GM23338 (cell line): ENCODE measurements around the gene OGT. TPM values are rescaled to one million over a fixed set of nuclear protein-coding genes. Genes with fewer than 3 reads are reported as not detected.
"Not testable (repeated sequence)": the region's sequence is repeated elsewhere in the genome, so short reads cannot be mapped to it uniquely, and the experiment has no call there.

Source experiments
- ATAC-seq: fragments of 200-7000 bp; cut with Tn5 transposase; 3 replicates; pipeline ENCODE4 v1.9.1; 2020
- DNase-seq: peaks from one replicate; pipeline ENCODE4 v3.0.0-alpha.2; 2015; ENCODE audit warnings: low spot score
- H2AFZ ChIP-seq: fragments of 200-600 bp; sonication (generic); 2 replicates; pipeline ENCODE4 v1.8.0; 2016; ENCODE audit warnings: antibody characterized with exemption, mild to moderate bottlenecking, moderate library complexity
- H3F3A ChIP-seq: fragments of 200-600 bp; sonication (generic); replicated peaks from 2 replicates; pipeline ENCODE4 v1.8.0; 2017; ENCODE audit warnings: antibody characterized with exemption, mixed run types, low read depth
- H3K27ac ChIP-seq: fragments of 200-600 bp; sonication (generic); 2 replicates; pipeline ENCODE4 v1.6.1; 2016; ENCODE audit warnings: low read depth
- H3K27me3 ChIP-seq: fragments of 200-600 bp; sonication (generic); 2 replicates; pipeline ENCODE4 v1.8.0; 2016; ENCODE audit warnings: mild to moderate bottlenecking, mixed run types, moderate library complexity; ENCODE audit not compliant: insufficient read depth
- H3K36me3 ChIP-seq: fragments of 200-600 bp; sonication (generic); 2 replicates; pipeline ENCODE4 v1.8.0; 2016; ENCODE audit warnings: mild to moderate bottlenecking; ENCODE audit not compliant: insufficient read depth
- H3K4me1 ChIP-seq: fragments of 200-600 bp; sonication (generic); 2 replicates; pipeline ENCODE4 v1.8.0; 2016; ENCODE audit warnings: mild to moderate bottlenecking, moderate library complexity; ENCODE audit not compliant: insufficient read depth
- H3K4me2 ChIP-seq: fragments of 200-600 bp; sonication (generic); 2 replicates; pipeline ENCODE4 v1.7.1; 2017; ENCODE audit warnings: mixed run types
- H3K4me3 ChIP-seq: fragments of 200-600 bp; sonication (generic); 2 replicates; pipeline ENCODE4 v1.6.1; 2016; ENCODE audit warnings: mixed run types
- H3K79me2 ChIP-seq: fragments of 200-600 bp; sonication (generic); replicated peaks from 2 replicates; pipeline ENCODE4 v1.8.0; 2017; ENCODE audit warnings: mild to moderate bottlenecking; ENCODE audit not compliant: insufficient read depth
- H3K9me2 ChIP-seq: fragments of 200-600 bp; sonication (generic); 2 replicates; pipeline ENCODE4 v1.8.0; 2017; ENCODE audit not compliant: insufficient read depth
- H4K20me1 ChIP-seq: fragments of 200-600 bp; sonication (generic); replicated peaks from 2 replicates; pipeline ENCODE4 v1.8.0; 2017; ENCODE audit warnings: mild to moderate bottlenecking; ENCODE audit not compliant: insufficient read depth
- H3K27ac Mint-ChIP-seq: 2 replicates; pipeline ENCODE4 v1.8.0; 2020; ENCODE audit warnings: inconsistent platforms, mild to moderate bottlenecking, moderate library complexity, mixed read lengths
- H3K27me3 Mint-ChIP-seq: 3 replicates; pipeline ENCODE4 v1.8.0; 2022; ENCODE audit warnings: low read depth, mild to moderate bottlenecking, moderate library complexity, mixed read lengths, inconsistent platforms; ENCODE audit not compliant: insufficient read depth, poor library complexity
- H3K36me3 Mint-ChIP-seq: 3 replicates; pipeline ENCODE4 v1.8.0; 2021; ENCODE audit warnings: low read depth, mild to moderate bottlenecking, inconsistent platforms, moderate library complexity, mixed read lengths
- H3K4me1 Mint-ChIP-seq: 3 replicates; pipeline ENCODE4 v1.8.0; 2020; ENCODE audit warnings: mild to moderate bottlenecking, inconsistent platforms, mixed read lengths
- H3K4me3 Mint-ChIP-seq: 3 replicates; pipeline ENCODE4 v1.8.0; 2021; ENCODE audit warnings: moderate library complexity, mild to moderate bottlenecking, inconsistent platforms, mixed read lengths
- H3K9me3 Mint-ChIP-seq: 3 replicates; pipeline ENCODE4 v1.8.0; 2020; ENCODE audit warnings: moderate library complexity, mild to moderate bottlenecking, inconsistent platforms, mixed read lengths
- CTCF ChIP-seq, 2 experiments: fragments of 200-600 bp in 1 of 2; sonication (generic) in 1 of 2; conservative IDR thresholded peaks; 2 replicates each; pipeline versions ENCODE4 v1.5.1 to v1.6.1; 2016 to 2017; ENCODE audit warnings: antibody characterized with exemption in 2 of 2, low read depth in 2 of 2, mild to moderate bottlenecking in 2 of 2, moderate library complexity in 1 of 2
- ETS1 ChIP-seq: IDR thresholded peaks from 2 replicates; pipeline ENCODE4 v1.6.1; 2016; ENCODE audit warnings: antibody characterized with exemption
- EZH2phosphoT487 ChIP-seq: fragments of 200-600 bp; sonication (generic); IDR thresholded peaks from one replicate; pipeline ENCODE4 v1.8.1; 2018; ENCODE audit warnings: antibody characterized with exemption; ENCODE audit not compliant: unreplicated experiment
- NANOG ChIP-seq: IDR thresholded peaks from 2 replicates; pipeline ENCODE4 v1.6.1; 2016; ENCODE audit warnings: antibody characterized with exemption, borderline replicate concordance
- POLR2AphosphoS5 ChIP-seq: IDR thresholded peaks from 2 replicates; pipeline ENCODE4 v1.6.1; 2016; ENCODE audit warnings: antibody characterized with exemption, low read depth
- REST ChIP-seq: IDR thresholded peaks from one replicate; pipeline ENCODE4 v1.6.1; 2018; ENCODE audit warnings: antibody characterized with exemption; ENCODE audit not compliant: unreplicated experiment
- ZNF114 ChIP-seq: fragments of 250-450 bp; sonication (Bioruptor Pico); IDR thresholded peaks from 2 replicates; pipeline ENCODE4 v1.5.0; 2020; ENCODE audit warnings: mild to moderate bottlenecking, moderate library complexity
- polyA plus RNA-seq: library from polyadenylated mRNA; unstranded; fragments of >200 nt; fragmentation: Nextera tagmentation; extraction: Ambion mirVana; gene quantifications from 2 replicates; pipeline ENCODE4 v1.2.1, GENCODE V29; 2016
- total RNA-seq: library from RNA; depleted of rRNA; stranded (reverse); fragments of >200 nt; shearing (Covaris generic); gene quantifications from 2 replicates; pipeline ENCODE4 v1.2.3, GENCODE V29; 2014

Gene OGT
- total and polyA plus RNA-seq, 2 experiments from 2014 or later: 43.3 to 163 TPM

- Mint-ChIP-seq H3K27ac (no peak overlapping the region), H3K9me3 (no peaks in the 10 kb centered on the region), H3K4me1 (no peaks in the 10 kb centered on the region)
These were observed 26.0 kb downstream of the OGT start for GRCh38 chrX:71558920-71559319.

GRCh38 chrX:71559773-71560172 lies 26.9 kb downstream of the OGT start:
- not testable (repeated sequence) for H4K20me1 ChIP-seq, H3K27ac ChIP-seq, H3K4me2 ChIP-seq, H3F3A ChIP-seq, H3K4me3 Mint-ChIP-seq, H3K27me3 ChIP-seq, H3K27me3 Mint-ChIP-seq, H3K4me1 ChIP-seq, H3K9me2 ChIP-seq, ATAC-seq, H3K4me1 Mint-ChIP-seq, DNase-seq, H3K9me3 Mint-ChIP-seq, H3K4me3 ChIP-seq, H3K79me2 ChIP-seq, H2AFZ ChIP-seq, H3K27ac Mint-ChIP-seq
- H3K36me3 ChIP-seq: peaks cover 72% of the 10 kb centered on the region
- peaks cover 91% of the 10 kb centered on the region for H3K36me3 Mint-ChIP-seq

More at GRCh38 chrX:71558920-71559319, 26.0 kb downstream of the OGT start:
- ATAC-seq (no peak), DNase-seq (no peak)
- Histone ChIP-seq H3F3A (no peaks in the 10 kb centered on the region), H3K4me3 (no peak overlapping the region), H3K4me1 (no peaks in the 10 kb centered on the region), H3K36me3 (peaks cover 71% of the 10 kb centered on the region), H3K79me2 (peaks cover under 1% of the 10 kb centered on the region; the same call in 1 of the 2 replicates), H3K27ac (no peak overlapping the region), H4K20me1 (no peaks in the 10 kb centered on the region), H3K9me2 (no peaks in the 10 kb centered on the region), H3K27me3 (no peaks in the 10 kb centered on the region), H2AFZ (no peak overlapping the region), H3K4me2 (no peak overlapping the region)
- no peak for TF ChIP-seq REST
- no peak for TF ChIP-seq NANOG
- no peak for TF ChIP-seq EZH2phosphoT487
- TF ChIP-seq ETS1: no peak
- TF ChIP-seq ZNF114: no peak
- no peak for TF ChIP-seq POLR2AphosphoS5
- TF ChIP-seq CTCF (conservative IDR thresholded peaks at IDR 0.05; ENCODE audit: low read depth in 2 of 2): no peak
- Mint-ChIP-seq H3K27me3 (peaks cover 3% of the 10 kb centered on the region), H3K4me3 (no peak overlapping the region), H3K36me3 (peaks cover 89% of the 10 kb centered on the region)
